ENCODE results near the gene FNDC10.

FNDC10 gene

DNA sequence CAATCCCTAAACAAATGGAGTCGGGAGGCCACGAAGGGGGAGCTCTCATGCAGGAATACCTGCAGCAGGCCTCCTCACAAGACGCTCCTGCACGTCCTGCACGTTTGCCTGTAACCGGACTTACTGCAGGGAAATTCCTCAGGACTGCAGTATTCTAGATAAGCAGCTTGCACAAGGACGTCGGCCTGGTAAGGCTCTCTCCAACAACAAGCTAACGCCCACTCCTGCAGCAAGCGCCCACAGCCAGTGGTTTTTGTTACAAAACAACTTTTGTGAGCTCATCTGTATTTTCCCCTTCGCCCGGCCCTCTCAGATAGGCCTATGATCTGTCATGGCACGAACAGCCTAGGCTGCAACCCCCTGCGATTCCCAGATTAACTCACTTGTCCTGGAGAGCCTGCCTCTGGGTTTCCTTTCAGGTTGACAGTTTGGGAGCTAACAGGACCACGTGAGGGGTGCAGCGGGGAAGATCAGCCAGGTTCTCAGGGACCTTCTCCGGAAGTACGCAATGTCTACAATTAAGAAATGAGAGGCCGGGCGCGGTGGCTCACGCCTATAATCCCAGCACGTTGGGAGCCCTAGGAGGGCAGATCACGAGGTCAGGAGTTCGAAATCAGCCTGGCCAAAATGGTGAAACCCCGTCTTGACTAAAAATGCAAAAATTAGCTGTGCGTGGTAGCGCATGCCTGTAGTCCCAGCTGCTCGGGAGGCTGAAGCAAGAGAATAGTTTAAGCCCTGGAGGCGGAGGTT, 14.4 kb upstream of the FNDC10 start:
- no peak for TF ChIP-seq CTCF (IDR thresholded peaks at IDR 0.05; ENCODE audit: low read depth, low read length)
- H3K4me3 ChIP-seq (ENCODE audit: low read depth, low read length): peak overlapping the region; percentile 83

- peak overlapping the region; percentile 83; the same call in 1 of the 2 replicates for H3K4me3 ChIP-seq (ENCODE audit: low read depth, low read length)
- TF ChIP-seq CTCF (IDR thresholded peaks at IDR 0.05; ENCODE audit: low read depth, low read length): no peak
Measured at GRCh38 chr1:1613509-1614082, 13.7 kb upstream of the FNDC10 start.

DNA sequence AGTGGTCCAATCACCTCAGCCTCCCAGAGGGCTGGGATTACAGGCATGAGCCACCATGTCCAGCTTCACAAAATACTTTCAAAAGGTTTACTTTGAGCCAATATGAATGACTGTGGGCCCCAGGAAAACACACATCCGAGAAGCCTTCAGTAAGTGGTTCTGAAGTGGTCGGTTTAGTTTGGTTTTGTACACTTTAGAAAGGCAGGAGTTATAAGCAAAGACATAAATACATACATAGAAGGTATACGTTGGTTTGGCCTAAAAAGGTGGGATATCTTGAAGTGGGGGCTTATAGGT, 12.1 kb upstream of the FNDC10 start:
- H3K4me3 ChIP-seq (ENCODE audit: low read depth, low read length): no peak overlapping the region
- TF ChIP-seq CTCF (IDR thresholded peaks at IDR 0.05; ENCODE audit: low read depth, low read length): no peak

DNA sequence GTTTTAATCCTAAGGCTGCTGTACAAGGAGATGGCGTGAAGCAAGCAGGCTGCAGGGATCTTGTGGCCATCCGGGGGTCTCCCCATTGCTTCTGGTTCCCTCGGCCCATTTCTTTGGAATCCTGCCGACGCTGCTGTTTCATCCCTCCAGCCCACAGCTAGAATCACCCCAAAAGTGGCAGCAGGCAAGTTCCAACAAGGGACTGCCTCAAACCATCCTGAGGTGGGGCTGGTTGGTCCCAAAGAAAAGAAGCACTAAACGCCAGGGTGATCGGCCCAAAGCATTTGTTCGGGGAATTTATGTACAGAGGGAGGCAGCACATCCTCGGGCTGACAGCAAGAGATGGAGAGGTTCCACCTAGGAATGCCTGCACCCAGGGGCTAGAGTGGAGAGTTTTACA, 10.9 kb upstream of the FNDC10 start:
- TF ChIP-seq CTCF (IDR thresholded peaks at IDR 0.05; ENCODE audit: low read depth, low read length): no peak

GRCh38 chr1:1609822-1610485, 10.0 kb upstream of the FNDC10 start:
- no peak overlapping the region for H3K4me3 ChIP-seq (ENCODE audit: low read depth, low read length)
- no peak for TF ChIP-seq CTCF (IDR thresholded peaks at IDR 0.05; ENCODE audit: low read depth, low read length)

More for the DNA sequence above, 10.9 kb upstream of the FNDC10 start:
- no peak overlapping the region for H3K4me3 ChIP-seq (ENCODE audit: low read depth, low read length)

- no peak overlapping the region for H3K4me3 ChIP-seq (ENCODE audit: low read depth, low read length)
- no peak for TF ChIP-seq CTCF (IDR thresholded peaks at IDR 0.05; ENCODE audit: low read depth, low read length)
Measured at GRCh38 chr1:1606232-1606631, 6.3 kb upstream of the FNDC10 start.

DNA sequence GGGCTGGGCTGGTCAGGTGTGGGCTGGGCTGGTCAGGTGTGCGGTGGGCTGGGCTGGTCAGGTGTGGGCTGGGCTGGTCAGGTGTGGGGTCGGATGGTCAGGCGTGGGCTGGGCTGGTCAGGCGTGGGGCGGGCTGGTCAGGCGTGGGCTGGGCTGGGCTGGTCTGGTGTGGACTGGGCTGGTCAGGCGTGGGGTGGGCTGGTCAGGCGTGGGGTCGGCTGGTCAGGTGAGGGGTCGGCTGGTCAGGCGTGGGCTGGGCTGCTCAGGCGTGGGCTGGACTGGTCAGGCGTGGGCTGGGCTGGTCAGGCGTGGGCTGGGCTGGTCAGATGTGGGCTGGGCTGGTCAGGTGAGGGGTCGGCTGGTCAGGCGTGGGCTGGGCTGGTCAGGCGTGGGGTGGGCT, 5.8 kb upstream of the FNDC10 start:
- H3K4me3 ChIP-seq (ENCODE audit: low read depth, low read length): no peak overlapping the region
- no peak for TF ChIP-seq CTCF (IDR thresholded peaks at IDR 0.05; ENCODE audit: low read depth, low read length)

Data from WI38 (cell line).